ENCODE results near the gene SYTL2. TPM values are rescaled to one million over a fixed set of nuclear protein-coding genes. Genes with fewer than 3 reads are reported as not detected.

SYTL2 gene
- polyA plus RNA-seq, 1 donor from 2014 or later = 2.3 TPM

DNA sequence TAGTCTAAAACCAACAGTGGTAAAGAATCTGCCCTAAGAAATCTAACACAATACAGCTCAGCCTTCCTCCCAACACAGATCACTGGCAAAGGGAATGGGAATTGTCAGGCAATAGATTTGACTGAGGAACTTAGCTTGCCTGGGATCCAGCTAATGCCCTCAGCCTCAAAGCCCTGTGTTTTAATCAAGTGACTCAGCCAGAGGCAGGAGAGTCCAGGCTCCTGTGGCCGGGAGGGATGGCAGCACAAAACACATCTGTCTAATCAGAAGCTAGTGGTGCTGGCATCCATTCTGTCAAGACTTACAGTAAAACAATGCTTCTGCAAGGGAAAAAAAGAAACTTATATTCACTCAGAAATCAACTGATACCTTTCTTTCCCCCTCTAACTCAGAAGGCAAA is 5.6 kb downstream of the SYTL2 start:
- Histone ChIP-seq H4K20me1 (ENCODE audit: insufficient read depth) (no peaks in the 10 kb centered on the region), H3K9ac (ENCODE audit: low read length) (no peak overlapping the region), H3K9me2 (ENCODE audit: insufficient read depth, low read length) (no peaks in the 10 kb centered on the region), H3K9me3 (ENCODE audit: low read length) (no peaks in the 10 kb centered on the region), H3K4me2 (ENCODE audit: low read length) (no peak overlapping the region), H3K27ac (ENCODE audit: low read length) (no peak overlapping the region), H2AFZ (ENCODE audit: low read depth, low read length) (no peak overlapping the region), H3K4me3 (ENCODE audit: low read length) (no peak overlapping the region), H3K27me3 (ENCODE audit: insufficient read depth, low read depth, low read length) (peaks cover 6% of the 10 kb centered on the region), H3K79me2 (replicated peaks; ENCODE audit: insufficient read depth, low read length) (no peaks in the 10 kb centered on the region), H3F3A (ENCODE audit: insufficient read depth, low read length, poor library complexity, severe bottlenecking) (no peaks in the 10 kb centered on the region), H3K36me3 (ENCODE audit: insufficient read depth, low read length) (no peaks in the 10 kb centered on the region)
- TF ChIP-seq SMC3 (conservative IDR thresholded peaks at IDR 0.05; ENCODE audit: poor library complexity) (no peak), REST (IDR thresholded peaks at IDR 0.05; ENCODE audit: borderline replicate concordance) (no peak), POLR2AphosphoS5 (IDR thresholded peaks at IDR 0.05) (no peak), CTCF (IDR thresholded peaks at IDR 0.05; ENCODE audit: poor library complexity, severe bottlenecking) (no peak), TAF1 (IDR thresholded peaks at IDR 0.05; ENCODE audit: low read depth) (no peak), MXI1 (conservative IDR thresholded peaks at IDR 0.05; ENCODE audit: poor library complexity, severe bottlenecking) (no peak), EZH2 (IDR thresholded peaks at IDR 0.05; ENCODE audit: borderline replicate concordance, insufficient read depth, low read length, poor library complexity, severe bottlenecking) (no peak), RAD21 (conservative IDR thresholded peaks at IDR 0.05) (no peak), EP300 (conservative IDR thresholded peaks at IDR 0.05; ENCODE audit: poor library complexity, severe bottlenecking) (no peak)

DNA sequence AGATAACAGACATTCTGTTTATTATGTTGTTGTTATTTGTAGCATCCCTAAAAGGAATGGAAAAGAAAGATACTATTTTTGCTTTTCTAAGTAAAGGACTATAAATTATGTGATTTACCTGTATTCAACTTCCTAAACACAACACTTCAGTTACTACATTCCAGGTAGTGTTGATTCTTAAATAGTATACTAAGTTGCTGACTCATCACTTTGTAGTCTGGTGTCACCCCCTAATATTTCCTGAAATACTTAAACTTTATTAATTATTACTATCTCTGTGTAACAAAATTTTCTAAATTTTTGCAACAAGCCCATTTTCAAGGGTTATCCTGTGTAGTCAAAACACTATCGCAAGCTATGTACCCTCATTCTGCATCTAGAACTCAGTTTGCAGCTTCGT is 7.0 kb downstream of the SYTL2 start:
- H3K9me2 ChIP-seq (ENCODE audit: insufficient read depth, low read length) = no peaks in the 10 kb centered on the region
- H3K4me3 ChIP-seq (ENCODE audit: low read length) = no peak overlapping the region
- TF ChIP-seq MXI1 (conservative IDR thresholded peaks at IDR 0.05; ENCODE audit: poor library complexity, severe bottlenecking) (no peak), REST (IDR thresholded peaks at IDR 0.05; ENCODE audit: borderline replicate concordance) (no peak), CTCF (IDR thresholded peaks at IDR 0.05; ENCODE audit: poor library complexity, severe bottlenecking) (no peak), EZH2 (IDR thresholded peaks at IDR 0.05; ENCODE audit: borderline replicate concordance, insufficient read depth, low read length, poor library complexity, severe bottlenecking) (no peak), SMC3 (conservative IDR thresholded peaks at IDR 0.05; ENCODE audit: poor library complexity) (no peak), POLR2AphosphoS5 (IDR thresholded peaks at IDR 0.05) (no peak), RAD21 (conservative IDR thresholded peaks at IDR 0.05) (no peak), EP300 (conservative IDR thresholded peaks at IDR 0.05; ENCODE audit: poor library complexity, severe bottlenecking) (no peak), TAF1 (IDR thresholded peaks at IDR 0.05; ENCODE audit: low read depth) (no peak)
- no peaks in the 10 kb centered on the region for H3K27me3 ChIP-seq (ENCODE audit: insufficient read depth, low read depth, low read length)
- H3K27ac ChIP-seq (ENCODE audit: low read length) = no peak overlapping the region
- H4K20me1 ChIP-seq (ENCODE audit: insufficient read depth) = no peaks in the 10 kb centered on the region
- H3K9ac ChIP-seq (ENCODE audit: low read length) = no peak overlapping the region
- no peak overlapping the region for H2AFZ ChIP-seq (ENCODE audit: low read depth, low read length)
- no peaks in the 10 kb centered on the region for H3K9me3 ChIP-seq (ENCODE audit: low read length)
- H3K4me2 ChIP-seq (ENCODE audit: low read length) = no peak overlapping the region
- H3K36me3 ChIP-seq (ENCODE audit: insufficient read depth, low read length) = no peaks in the 10 kb centered on the region
- H3K79me2 ChIP-seq (replicated peaks; ENCODE audit: insufficient read depth, low read length) = no peaks in the 10 kb centered on the region
- H3F3A ChIP-seq (ENCODE audit: insufficient read depth, low read length, poor library complexity, severe bottlenecking) = no peaks in the 10 kb centered on the region

Measured in neural cell (in vitro differentiated cells).